ENCODE measurements around the gene XCL1.

- TF ChIP-seq CTCF (IDR thresholded peaks at IDR 0.05) (no peak), POLR2A (IDR thresholded peaks at IDR 0.05) (no peak)
These were observed 41.8 kb downstream of the XCL1 start for GRCh38 chr1:168617974-168618750.
